Measurements from ENCODE around the gene ATG4B.

ATG4B gene

GRCh38 chr2:241598061-241598460, 39.4 kb upstream of the ATG4B start:
- no peak overlapping the region for H3K4me3 ChIP-seq (ENCODE audit: low read depth, low read length)
- TF ChIP-seq CTCF (IDR thresholded peaks at IDR 0.05; ENCODE audit: low read depth, low read length): no peak

GRCh38 chr2:241598487-241598886, 39.0 kb upstream of the ATG4B start:
- TF ChIP-seq CTCF (IDR thresholded peaks at IDR 0.05; ENCODE audit: low read depth, low read length): 0 out of 2 replicates have a peak, but pooled peaks have one; percentile 4
- no peak overlapping the region for H3K4me3 ChIP-seq (ENCODE audit: low read depth, low read length)

- TF ChIP-seq CTCF (IDR thresholded peaks at IDR 0.05; ENCODE audit: low read depth, low read length): no peak
- H3K4me3 ChIP-seq (ENCODE audit: low read depth, low read length): no peak overlapping the region
Measured at GRCh38 chr2:241599615-241600014, 37.9 kb upstream of the ATG4B start.

GRCh38 chr2:241601841-241602240, 35.7 kb upstream of the ATG4B start:
- no peak overlapping the region for H3K4me3 ChIP-seq (ENCODE audit: low read depth, low read length)
- TF ChIP-seq CTCF (IDR thresholded peaks at IDR 0.05; ENCODE audit: low read depth, low read length): no peak

- no peak overlapping the region for H3K4me3 ChIP-seq (ENCODE audit: low read depth, low read length)
- no peak for TF ChIP-seq CTCF (IDR thresholded peaks at IDR 0.05; ENCODE audit: low read depth, low read length)
Measured at GRCh38 chr2:241602720-241603119, 34.8 kb upstream of the ATG4B start.

- H3K4me3 ChIP-seq (ENCODE audit: low read depth, low read length): no peak overlapping the region
- no peak for TF ChIP-seq CTCF (IDR thresholded peaks at IDR 0.05; ENCODE audit: low read depth, low read length)
Measured at GRCh38 chr2:241603686-241604085, 33.8 kb upstream of the ATG4B start.

GRCh38 chr2:241606186-241606585, 31.3 kb upstream of the ATG4B start:
- TF ChIP-seq CTCF (IDR thresholded peaks at IDR 0.05; ENCODE audit: low read depth, low read length): no peak
- no peak overlapping the region for H3K4me3 ChIP-seq (ENCODE audit: low read depth, low read length)

Data from WI38 (cell line).